Lung (tissue), 12 donors: ENCODE data around the gene SLC17A5. TPM values are rescaled to one million over a fixed set of nuclear protein-coding genes. Genes with fewer than 3 reads are reported as not detected.
"Not testable (repeated sequence)": the region's sequence is repeated elsewhere in the genome, so short reads cannot be mapped to it uniquely, and the experiment has no call there.

Experiments used
- ATAC-seq: fragments of 200-7000 bp; cut with Tn5 transposase; one replicate; pipeline ENCODE4 v1.9.1; 2020; ENCODE audit warnings: moderate number of reproducible peaks; ENCODE audit not compliant: insufficient read depth, low FRiP score
- DNase-seq, 3 donors: peaks; one replicate each; pipeline ENCODE4 v3.0.0-alpha.2; 2013 to 2017
- H3K27ac ChIP-seq, 2 donors: one replicate each; pipeline ENCODE4 v1.5.1; 2013; ENCODE audit warnings: mild to moderate bottlenecking in 2 of 2, moderate library complexity in 2 of 2, control low read depth in 1 of 2, inconsistent platforms in 1 of 2, low read depth in 1 of 2, low read length in 1 of 2
- H3K27me3 ChIP-seq, 3 donors: one replicate each; pipeline ENCODE4 v1.5.1; 2013; ENCODE audit warnings: low read length in 2 of 3; ENCODE audit not compliant: control insufficient read depth in 3 of 3, insufficient read depth in 3 of 3
- H3K36me3 ChIP-seq, 4 donors: one replicate each; pipeline ENCODE4 v1.5.1; 2013; ENCODE audit warnings: low read length in 4 of 4, mild to moderate bottlenecking in 1 of 4, moderate library complexity in 1 of 4; ENCODE audit not compliant: control insufficient read depth in 4 of 4, insufficient read depth in 4 of 4
- H3K4me1 ChIP-seq, 5 donors: one replicate each; pipeline ENCODE4 v1.5.1; 2013; ENCODE audit warnings: low read length in 5 of 5, mild to moderate bottlenecking in 2 of 5, moderate library complexity in 1 of 5; ENCODE audit not compliant: control insufficient read depth in 5 of 5, insufficient read depth in 5 of 5
- H3K4me3 ChIP-seq: one replicate; pipeline ENCODE4 v1.5.1; 2013; ENCODE audit warnings: mild to moderate bottlenecking, control low read depth, moderate library complexity
- H3K9ac ChIP-seq, 2 donors: one replicate each; pipeline ENCODE4 v1.5.1; 2013; ENCODE audit warnings: low read length in 2 of 2, control low read depth in 1 of 2; ENCODE audit not compliant: insufficient read depth in 1 of 2
- H3K9me3 ChIP-seq, 4 donors: one replicate each; pipeline ENCODE4 v1.5.1; 2013; ENCODE audit warnings: low read length in 3 of 4, mild to moderate bottlenecking in 1 of 4, moderate library complexity in 1 of 4; ENCODE audit not compliant: control insufficient read depth in 4 of 4, insufficient read depth in 3 of 4
- CTCF ChIP-seq: IDR thresholded peaks from 2 replicates; pipeline ENCODE4 v1.5.1; 2012; ENCODE audit warnings: mild to moderate bottlenecking; ENCODE audit errors: control extremely low read depth, extremely low read depth
- WGBS, 2 donors: extraction: QIAGEN DNeasy Blood & Tissue Kit; methylation state at CpG; one replicate each; pipeline ENCODE4 v1.1.7; 2013; 5-methylcytosine and 5-hydroxymethylcytosine counted together
- polyA plus RNA-seq, 2 donors: library from polyadenylated mRNA; stranded (reverse); fragments of 200-250 nt; gene quantifications; one replicate each; pipeline ENCODE4 v1.2.1, GENCODE V29; 2013
- total RNA-seq, 2 donors: library from RNA; depleted of rRNA in 1 of 2; stranded (reverse); fragments of >200 nt in 1 of 2; gene quantifications; one replicate each; pipeline ENCODE4 v1.2.1, GENCODE V29; 2014 to 2021
- donor health status: control.
- donor health status: control.
- donor health status: Bipolar disorder and iron deficiency.
- donor health status: healthy.
- donor health status: DM: yes; HTN: yes; CAD: no.

SLC17A5 gene
- total and polyA plus RNA-seq, 4 donors = 5.5 to 19.9 (median 18.1) TPM

DNA sequence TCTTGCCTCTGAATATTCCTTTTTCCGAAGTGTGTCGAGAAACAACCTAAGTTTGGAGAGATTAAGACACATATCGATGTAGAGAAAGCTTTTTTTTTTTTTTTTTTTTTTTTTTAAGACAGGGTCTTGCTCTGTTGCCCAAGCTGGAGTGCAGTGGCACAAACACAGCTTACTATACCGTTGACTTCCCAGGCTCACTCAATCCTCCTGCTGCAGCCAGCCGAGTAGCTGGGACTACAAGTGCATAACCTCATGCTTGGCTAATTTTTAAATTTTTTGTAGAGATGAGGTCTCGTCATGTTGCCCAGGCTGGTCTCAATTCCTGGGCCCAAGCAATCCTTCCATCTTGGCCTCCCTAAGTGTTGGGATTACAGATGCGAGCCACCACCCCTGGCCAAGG is 21.4 kb downstream of the SLC17A5 start:
- H3K27me3 ChIP-seq = no peaks in the 10 kb centered on the region
- WGBS, 2 donors = 95 to 98% methylated on average over 7 of the region's 7 CpGs
- no peaks in the 10 kb centered on the region for H3K4me1 ChIP-seq
- H3K4me3 ChIP-seq = no peak overlapping the region
- DNase-seq (no peak), ATAC-seq (no peak)
- H3K27ac ChIP-seq = no peak overlapping the region
- no peaks in the 10 kb centered on the region for H3K9me3 ChIP-seq
- H3K36me3 ChIP-seq = peaks cover 0 to 14% (median 5%) of the 10 kb centered on the region in 4 donors
- no peak for TF ChIP-seq CTCF
- H3K9ac ChIP-seq = no peak overlapping the region

DNA sequence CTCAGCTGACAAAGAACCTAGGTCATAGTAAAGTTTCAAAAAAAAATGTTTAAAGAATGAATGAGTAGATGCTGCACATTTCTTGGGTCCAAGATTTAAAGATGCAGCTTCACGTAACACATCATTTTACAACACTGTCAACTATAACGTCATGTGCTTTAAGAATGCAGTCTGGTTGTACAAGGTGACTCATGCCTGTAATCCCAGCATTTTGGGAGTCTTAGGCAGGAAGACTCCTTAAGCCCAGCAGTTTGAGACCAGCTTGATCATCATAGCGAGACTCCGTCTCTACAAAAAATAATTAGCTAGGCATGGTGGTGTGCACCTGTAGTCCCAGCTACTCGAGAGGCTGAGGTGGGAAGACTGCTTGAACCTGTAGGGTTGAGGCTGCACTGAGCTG is 21.9 kb downstream of the SLC17A5 start:
- no peaks in the 10 kb centered on the region for H3K27me3 ChIP-seq
- DNase-seq (no peak), ATAC-seq (no peak)
- no peaks in the 10 kb centered on the region for H3K4me1 ChIP-seq
- no peak overlapping the region for H3K9ac ChIP-seq
- no peak overlapping the region for H3K4me3 ChIP-seq
- peaks cover 0 to 14% (median 5%) of the 10 kb centered on the region in 4 donors for H3K36me3 ChIP-seq
- WGBS, 2 donors = 90 to 96% methylated on average over 5 of the region's 5 CpGs
- no peaks in the 10 kb centered on the region for H3K9me3 ChIP-seq
- no peak for TF ChIP-seq CTCF
- H3K27ac ChIP-seq = no peak overlapping the region

DNA sequence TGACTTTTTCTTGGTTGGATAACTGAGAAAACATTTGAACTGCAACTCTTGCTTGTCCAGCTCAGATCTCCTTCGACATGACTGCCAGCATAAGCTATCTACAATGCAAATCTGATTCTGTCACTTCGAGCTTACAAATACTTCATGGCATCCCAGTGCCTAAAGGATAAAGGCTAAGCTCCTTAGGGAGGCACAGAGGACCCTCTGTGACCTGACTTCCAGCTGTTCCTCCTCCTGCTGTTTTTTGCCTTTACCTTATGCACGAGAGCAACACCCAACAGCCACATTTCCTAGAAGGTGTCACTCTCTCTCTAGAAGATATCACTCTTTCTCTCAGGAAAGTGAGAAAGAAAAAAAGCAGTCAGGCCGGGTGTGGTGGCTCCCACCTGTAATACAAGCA is 23.4 kb downstream of the SLC17A5 start:
- Histone ChIP-seq H3K4me3 (no peak overlapping the region), H3K27ac (no peak overlapping the region), H3K9ac (no peak overlapping the region), H3K36me3 (peaks cover 0 to 14% (median 5%) of the 10 kb centered on the region in 4 donors), H3K9me3 (no peaks in the 10 kb centered on the region), H3K4me1 (no peaks in the 10 kb centered on the region), H3K27me3 (no peaks in the 10 kb centered on the region)
- no peak for TF ChIP-seq CTCF
- WGBS, 2 donors = 78 to 91% methylated on average over 4 of the region's 4 CpGs
- DNase-seq (no peak), ATAC-seq (no peak)

DNA sequence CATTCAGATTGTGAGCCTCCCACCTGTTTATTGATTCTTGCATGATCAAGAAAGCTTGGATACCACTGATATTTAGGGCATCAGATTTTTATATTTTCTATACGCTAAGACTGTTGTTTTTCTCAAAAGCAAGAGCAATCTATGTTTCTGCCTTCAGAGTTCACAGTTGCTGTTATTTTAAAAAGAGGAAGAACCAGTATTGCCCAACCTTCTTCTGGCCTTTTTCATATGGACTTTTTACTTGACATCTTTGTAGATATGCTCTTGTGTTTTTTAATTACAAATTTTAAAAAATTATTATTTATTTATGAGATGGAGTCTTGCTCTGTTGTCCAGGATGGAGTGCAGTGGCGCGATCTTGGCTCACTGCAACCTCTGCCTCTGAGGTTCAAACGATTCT is 28.9 kb downstream of the SLC17A5 start:
- ATAC-seq = no peak
- no peaks in the 10 kb centered on the region for H3K9me3 ChIP-seq
- H3K36me3 ChIP-seq = peaks cover 0 to 7% (median 2%) of the 10 kb centered on the region in 4 donors
- no peaks in the 10 kb centered on the region for H3K4me1 ChIP-seq
- 88 to 90% methylated on average over 4 of the region's 4 CpGs for WGBS, 2 donors
- TF ChIP-seq CTCF = no peak
- H3K4me3 ChIP-seq = no peak overlapping the region
- no peak overlapping the region for H3K27ac ChIP-seq
- no peaks in the 10 kb centered on the region for H3K27me3 ChIP-seq
- no peak overlapping the region for H3K9ac ChIP-seq
- no peak for DNase-seq

GRCh38 chr6:73623480-73623879 is 30.3 kb downstream of the SLC17A5 start:
- not testable (repeated sequence) for H3K4me1 ChIP-seq, H3K27me3 ChIP-seq, H3K27ac ChIP-seq, ATAC-seq, H3K9ac ChIP-seq, H3K9me3 ChIP-seq, H3K4me3 ChIP-seq, H3K36me3 ChIP-seq, DNase-seq
- 95 to 99% methylated on average over 8 of the region's 8 CpGs for WGBS, 2 donors

- not testable (repeated sequence) for H3K27me3 ChIP-seq, H3K9me3 ChIP-seq, H3K27ac ChIP-seq, H3K4me1 ChIP-seq, H3K4me3 ChIP-seq, H3K9ac ChIP-seq, ATAC-seq, DNase-seq
- H3K36me3 ChIP-seq = peaks cover 0 to 18% (median 9%) of the 10 kb centered on the region in 4 donors
- WGBS, 2 donors = 90 to 91% methylated on average over 8 of the region's 8 CpGs
Observed at GRCh38 chr6:73618082-73618481, 35.7 kb downstream of the SLC17A5 start.
